Activated naive CD4-positive, alpha-beta T cell treated with anti-CD3 and anti-CD28 coated beads, Interleukin-2, amount 50 U/mL, for 16 hours (primary cell): ENCODE data around the gene TBC1D26.
A peak's percentile ranks its signal among the peaks of the same experiment; 100 is the strongest.
"Not testable (repeated sequence)": the region's sequence is repeated elsewhere in the genome, so short reads cannot be mapped to it uniquely, and the experiment has no call there.

Experiments
- DNase-seq: peaks from one replicate; pipeline ENCODE4 v3.0.0-alpha.2; 2020

The TBC1D26 gene

DNA sequence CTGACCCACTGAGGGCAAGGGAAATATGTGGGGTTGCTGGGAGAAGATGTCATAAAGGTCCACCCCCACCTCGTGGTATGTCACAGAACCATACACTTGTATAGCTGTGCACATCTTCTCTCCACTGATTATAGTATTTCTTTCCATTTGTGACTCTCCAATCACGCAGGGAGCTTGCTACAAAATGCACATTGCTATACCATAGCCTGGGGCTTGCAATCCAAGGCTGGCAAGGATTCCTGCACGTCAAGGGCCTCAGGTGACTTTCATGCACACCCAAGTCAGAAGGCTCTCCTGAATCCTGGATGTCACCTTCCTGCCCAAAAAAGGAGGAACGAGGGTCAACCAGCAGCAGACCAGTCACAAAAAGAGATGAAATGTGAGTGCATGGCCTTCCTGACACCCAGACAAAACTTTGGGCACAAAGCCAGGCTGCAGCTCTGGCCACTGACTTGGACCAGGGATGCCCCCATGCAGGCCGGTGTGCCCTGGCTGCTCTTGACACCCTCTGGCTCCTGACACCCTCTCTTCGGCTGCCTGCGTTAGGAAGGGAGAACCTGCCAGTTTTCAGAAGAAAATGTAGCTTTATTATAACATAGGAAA is 12.1 kb downstream of the TBC1D26 start:
- no peak for DNase-seq

DNA sequence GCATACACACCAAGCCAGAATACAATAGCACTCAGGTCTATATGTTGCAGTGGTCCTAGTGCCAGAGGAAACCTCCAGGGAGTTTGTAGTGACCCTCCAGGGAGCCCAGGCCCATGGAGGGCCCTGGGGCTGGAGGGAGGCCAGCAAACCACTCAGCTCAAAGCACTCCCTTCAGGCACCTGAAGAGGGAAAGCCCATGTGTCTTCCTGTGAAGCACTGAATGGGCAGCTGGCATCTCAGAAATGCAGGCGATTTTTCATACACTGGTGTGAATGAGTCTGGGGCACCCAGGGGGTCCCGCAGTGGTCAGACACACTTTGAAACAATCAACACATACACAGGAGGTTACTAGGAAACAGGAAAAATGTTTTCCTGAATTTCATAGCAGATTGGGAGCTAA is 12.8 kb downstream of the TBC1D26 start:
- no peak for DNase-seq

DNA sequence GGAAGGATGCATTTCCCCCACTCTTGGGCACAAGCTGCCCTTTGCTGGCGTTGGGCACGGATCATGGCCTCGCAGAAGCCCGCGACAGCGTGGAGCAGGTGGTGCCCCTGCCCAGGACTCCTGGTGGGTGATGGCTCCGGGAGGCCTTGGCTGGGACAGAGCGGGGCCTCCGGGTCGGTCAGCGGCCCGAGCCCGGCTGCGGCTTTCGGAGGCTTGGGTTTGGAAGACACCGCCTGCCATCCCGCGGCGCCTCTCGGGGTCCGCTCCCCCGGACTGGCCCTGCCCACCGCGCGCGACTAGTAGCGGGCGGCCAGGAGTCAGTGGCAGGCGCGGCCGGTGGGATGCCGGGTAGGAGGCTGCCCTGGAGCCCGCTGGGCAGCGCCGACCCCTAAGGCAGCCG is 17.3 kb downstream of the TBC1D26 start:
- DNase-seq = not testable (repeated sequence)

DNA sequence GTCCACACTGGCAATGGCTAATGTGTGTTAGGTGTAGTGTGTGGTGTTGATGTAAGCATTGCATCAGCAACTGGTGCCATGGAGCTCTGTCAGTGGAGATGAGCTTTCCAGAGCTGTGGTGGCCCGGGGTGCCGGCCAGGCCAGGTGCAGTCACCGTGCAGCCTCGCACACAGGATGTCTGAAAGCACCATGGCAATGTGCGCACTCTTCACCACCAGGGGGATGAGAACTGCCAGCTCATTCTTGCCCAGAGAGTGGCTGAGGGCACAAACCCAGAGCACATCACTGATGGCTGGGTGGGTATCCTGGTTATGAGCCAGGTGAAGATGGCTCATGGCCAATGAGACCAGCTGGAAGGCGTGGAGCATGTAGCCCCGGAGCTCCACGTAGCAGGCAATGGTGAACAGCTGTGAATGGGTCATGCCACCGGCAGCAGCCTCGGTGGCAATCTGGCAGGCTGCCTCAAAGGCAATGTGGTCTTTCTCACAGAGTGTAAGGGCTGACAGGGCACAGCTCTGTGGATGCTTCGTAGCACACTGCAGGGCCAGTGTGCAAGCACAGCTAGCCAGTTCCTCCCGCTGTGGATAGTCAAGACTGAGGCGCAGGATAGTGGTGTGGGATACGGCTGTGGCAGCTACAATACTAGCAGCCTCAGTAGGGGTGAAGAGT is 36.9 kb downstream of the TBC1D26 start:
- DNase-seq = not testable (repeated sequence)

DNA sequence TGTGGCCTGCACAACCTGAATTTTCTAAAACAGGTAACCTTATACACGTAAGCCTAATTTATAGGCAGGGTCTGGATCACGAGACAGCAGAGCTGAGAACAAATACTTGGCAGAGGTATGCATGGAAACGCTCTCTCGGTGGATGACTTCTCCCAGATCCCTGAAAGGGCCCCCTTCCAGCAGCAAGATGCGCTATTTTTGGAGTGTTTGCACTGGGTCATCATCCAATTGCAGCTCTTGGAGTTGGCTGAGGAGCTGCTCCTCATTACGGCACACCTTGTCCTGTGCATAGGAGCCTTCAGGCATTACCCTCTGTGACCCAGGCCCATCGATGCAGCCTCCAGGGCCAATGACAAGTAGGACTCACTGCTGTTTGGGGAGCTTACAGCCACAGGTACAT is 38.6 kb downstream of the TBC1D26 start:
- not testable (repeated sequence) for DNase-seq

DNA sequence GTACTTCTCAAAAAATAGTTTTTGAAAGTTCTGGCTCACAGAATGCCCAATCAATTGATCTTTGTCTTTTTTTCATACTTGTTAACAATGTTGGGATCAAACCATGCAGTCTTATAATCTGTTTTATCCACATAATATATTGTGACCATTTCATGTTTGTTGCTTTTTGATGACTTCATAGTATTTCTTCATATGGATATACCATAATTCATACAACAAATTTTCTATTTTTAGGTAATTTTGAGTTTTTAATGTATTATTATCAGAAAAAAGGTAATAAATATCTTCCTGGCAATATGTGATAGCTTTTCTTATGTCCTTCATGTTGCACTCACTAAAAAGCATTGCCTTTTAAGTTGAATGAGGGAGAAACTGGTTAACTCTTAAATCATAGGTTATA is 44.8 kb downstream of the TBC1D26 start:
- no peak for DNase-seq

DNA sequence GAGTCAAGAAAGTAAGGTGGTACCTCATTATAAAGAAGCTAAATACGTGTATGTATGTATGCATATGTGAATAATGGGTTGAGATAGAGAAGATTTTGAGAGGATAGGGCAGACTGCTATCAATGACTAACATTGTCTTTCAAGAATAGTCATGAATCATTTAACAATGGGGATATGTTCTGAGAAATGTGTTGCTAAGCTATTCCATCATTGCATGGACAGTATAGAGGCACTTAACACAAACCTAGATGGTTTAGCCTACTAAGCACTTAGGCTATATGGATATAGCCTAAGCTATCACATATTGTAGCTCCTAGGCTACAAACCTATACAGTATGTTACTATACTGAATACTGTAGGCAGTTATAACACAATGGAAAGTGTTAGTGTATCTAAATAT is 45.2 kb downstream of the TBC1D26 start:
- no peak for DNase-seq

DNA sequence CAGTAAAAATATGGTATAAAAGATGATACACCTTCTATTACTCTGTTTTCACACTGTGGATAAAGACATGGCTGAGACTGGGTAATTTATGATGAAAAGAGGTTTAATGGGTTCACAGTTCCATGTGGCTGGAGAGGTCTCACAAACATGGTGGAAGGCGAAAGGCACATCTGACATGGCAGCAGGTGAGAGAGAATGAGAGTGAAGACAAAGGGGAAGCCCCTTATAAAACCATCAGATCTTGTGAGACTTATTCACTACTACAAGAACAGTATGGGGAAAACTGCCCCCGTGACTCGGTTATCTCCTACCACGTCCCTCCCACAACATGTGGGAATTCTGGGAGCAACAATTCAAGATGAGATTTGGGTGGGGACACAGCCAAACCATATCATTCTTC is 45.6 kb downstream of the TBC1D26 start:
- no peak for DNase-seq

DNA sequence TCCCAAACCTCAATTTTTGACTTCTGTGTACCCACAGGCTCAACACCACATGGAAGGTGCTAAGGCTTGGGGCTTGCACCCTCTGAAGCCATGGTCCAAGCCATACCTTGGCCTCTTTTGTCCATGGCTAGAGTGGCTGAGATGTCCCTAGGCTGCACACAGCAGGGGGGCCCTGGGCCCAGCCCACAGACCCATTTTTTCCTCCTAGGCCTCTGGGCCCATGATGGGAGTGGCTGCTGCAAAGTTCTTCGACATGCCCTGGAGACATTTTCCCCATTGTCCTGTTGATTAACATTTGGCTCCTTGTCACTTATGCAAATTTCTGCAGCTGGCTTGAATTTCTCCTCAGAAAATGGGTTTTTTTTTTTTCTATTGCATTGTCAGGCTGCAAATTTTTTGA is 47.0 kb downstream of the TBC1D26 start:
- DNase-seq = no peak

DNA sequence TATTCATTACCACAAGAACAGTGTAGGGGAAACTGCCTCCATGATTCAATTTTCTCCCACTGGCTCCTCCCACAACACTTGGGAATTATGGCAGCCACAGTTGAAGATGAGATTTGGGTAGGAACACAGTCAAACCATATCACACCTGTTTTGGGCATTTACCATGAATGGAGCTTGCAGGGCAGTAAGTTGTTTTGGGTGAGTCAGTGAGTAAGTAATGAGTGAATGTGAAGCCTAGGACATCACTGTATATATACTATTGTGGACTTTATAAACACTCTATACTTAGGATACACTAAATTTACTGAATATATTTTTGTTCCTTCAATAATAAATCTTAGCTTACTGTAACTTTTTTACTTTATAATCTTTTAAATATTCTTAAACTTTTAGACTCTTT is 48.1 kb downstream of the TBC1D26 start:
- no peak for DNase-seq

DNA sequence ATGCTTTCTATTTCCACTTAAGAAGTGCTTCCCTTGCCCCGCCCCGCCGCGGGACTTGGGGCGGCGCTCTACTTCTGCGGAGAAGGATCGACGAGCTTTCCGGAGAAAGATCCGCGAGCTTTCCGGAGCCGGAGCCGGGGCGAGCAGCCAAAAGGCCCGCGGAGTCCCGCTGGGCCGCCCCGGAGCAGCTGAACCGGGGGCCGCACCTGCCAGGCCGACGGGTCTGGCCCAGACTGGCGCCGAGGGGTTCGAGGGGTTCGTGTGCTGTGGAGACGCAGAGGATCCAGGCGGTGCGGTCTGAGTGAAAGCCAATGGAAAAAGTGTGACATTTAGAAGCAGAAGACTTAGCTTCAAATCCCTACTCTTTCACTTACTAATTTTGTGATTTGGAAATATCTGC is 50.8 kb downstream of the TBC1D26 start:
- DNase-seq = peak; percentile 18

DNA sequence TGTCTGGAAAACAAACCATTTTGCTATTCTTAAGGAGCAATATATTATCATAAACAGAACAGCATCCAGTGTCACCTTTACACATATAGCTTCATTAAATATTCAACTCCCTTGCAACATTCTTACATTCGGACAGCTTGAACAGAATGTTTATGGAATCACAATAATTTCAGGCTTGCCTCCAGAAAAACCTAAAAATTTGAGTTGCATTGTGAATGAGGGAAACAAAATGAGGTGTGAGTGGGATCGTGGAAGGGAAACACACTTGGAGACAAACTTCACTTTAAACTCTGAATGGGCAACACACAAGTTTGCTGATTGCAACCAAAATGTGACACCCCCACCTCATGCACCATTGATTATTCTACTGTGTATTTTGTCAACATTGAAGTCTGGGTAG is 51.4 kb downstream of the TBC1D26 start:
- DNase-seq = no peak

DNA sequence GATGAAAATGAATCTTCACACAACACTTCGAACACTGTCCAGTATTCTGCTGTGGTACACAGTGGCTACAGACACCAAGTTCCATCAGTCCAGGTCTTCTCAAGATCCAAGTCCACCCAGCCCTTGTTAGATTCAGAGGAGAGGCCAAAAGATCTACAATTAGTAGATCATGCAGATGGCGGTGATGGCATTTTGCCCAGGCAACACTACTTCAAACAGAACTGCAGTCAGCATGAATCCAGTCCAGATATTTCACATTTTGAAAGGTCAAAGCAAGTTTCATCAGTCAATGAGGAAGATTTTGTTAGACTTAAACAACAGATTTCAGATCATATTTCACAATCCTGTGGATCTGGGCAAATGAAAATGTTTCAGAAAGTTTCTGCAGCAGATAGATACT is 52.3 kb downstream of the TBC1D26 start:
- not testable (repeated sequence) for DNase-seq

DNA sequence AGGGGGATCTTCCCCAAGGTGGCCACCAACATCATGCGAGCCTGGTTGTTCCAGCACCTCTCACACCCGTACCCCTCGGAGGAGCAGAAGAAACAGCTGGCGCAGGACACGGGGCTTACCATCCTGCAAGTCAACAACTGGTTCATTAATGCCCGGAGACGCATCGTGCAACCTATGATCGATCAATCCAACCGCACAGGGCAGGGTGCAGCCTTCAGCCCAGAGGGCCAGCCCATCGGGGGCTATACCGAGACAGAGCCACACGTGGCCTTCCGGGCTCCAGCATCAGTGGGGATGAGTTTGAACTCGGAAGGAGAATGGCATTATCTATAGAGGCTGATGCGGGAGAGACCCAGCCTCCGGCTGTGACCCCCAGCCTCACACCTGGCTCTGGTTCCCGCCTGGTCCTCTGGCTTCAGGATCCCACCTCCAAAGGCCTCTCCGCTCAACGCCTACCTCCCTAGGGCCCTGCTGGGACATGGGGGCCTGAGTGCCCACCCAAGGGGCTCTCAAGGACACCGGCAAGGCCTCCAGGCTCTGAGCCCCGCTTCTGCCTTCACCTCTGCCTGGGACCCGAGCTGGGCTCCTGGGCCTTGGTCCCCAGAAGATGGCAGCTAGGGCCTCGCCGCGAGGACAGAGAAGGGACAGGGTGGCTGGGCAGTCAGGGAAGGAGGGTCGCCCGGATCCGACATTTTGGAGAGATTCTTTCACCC is 55.4 kb downstream of the TBC1D26 start:
- not testable (repeated sequence) for DNase-seq

DNA sequence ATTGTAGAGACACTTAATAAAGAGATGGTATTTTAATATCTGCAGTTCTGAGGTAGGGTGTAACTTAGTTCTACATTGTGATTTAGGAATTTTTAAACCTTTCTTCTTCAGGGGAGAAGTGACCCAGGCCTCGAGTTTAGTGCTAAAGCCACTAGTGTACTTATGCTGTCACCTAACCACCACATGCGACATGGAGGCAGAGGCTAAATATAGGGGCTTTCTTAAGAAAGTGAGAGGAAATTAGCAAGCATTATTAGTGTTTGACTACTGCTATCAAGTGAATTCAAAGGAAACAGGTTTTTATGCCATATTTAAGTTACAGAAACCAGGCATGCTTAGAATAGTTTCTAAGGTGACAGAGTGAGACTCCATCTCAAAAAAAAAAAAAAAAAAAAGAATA is 56.3 kb downstream of the TBC1D26 start:
- not testable (repeated sequence) for DNase-seq
